CD8-positive, alpha-beta memory T cell (primary cell): Measurements from ENCODE around the gene SLBP. TPM values are rescaled to one million over a fixed set of nuclear protein-coding genes. Genes with fewer than 3 reads are reported as not detected.
"Not testable (repeated sequence)": the region's sequence is repeated elsewhere in the genome, so short reads cannot be mapped to it uniquely, and the experiment has no call there.

Source experiments
- CTCF ChIA-PET: fragments of 350-600 bp; sonication (Branson Sonifier 250); formaldehyde crosslinking; loops from one replicate; lab custom pipeline; 2021; ENCODE audit warnings: antibody characterized with exemption; lab: Charles Lee
- POLR2A ChIA-PET: fragments of 350-600 bp; sonication (Branson Sonifier 250); formaldehyde crosslinking; loops from one replicate; lab custom pipeline; 2021; ENCODE audit warnings: antibody characterized with exemption; lab: Charles Lee
- DNase-seq, 5 donors: peaks; one replicate each; pipeline versions ENCODE4 v3.0.0 to v3.0.0-alpha.2; 2020 to 2022; ENCODE audit warnings: mixed read lengths in 1 of 5
- H3K27ac ChIP-seq: one replicate; pipeline ENCODE4 v1.7.0; 2013; ENCODE audit warnings: low read depth, mild to moderate bottlenecking, low read length, moderate library complexity
- H3K27me3 ChIP-seq: 2 replicates; pipeline ENCODE4 v1.7.0; 2013; ENCODE audit warnings: low read length, mild to moderate bottlenecking; ENCODE audit not compliant: insufficient read depth, poor library complexity, severe bottlenecking
- H3K36me3 ChIP-seq: 2 replicates; pipeline ENCODE4 v1.7.0; 2013; ENCODE audit warnings: mild to moderate bottlenecking, low read length, moderate library complexity; ENCODE audit not compliant: insufficient read depth
- H3K4me1 ChIP-seq: 2 replicates; pipeline ENCODE4 v1.7.0; 2013; ENCODE audit warnings: mild to moderate bottlenecking, low read length, moderate library complexity; ENCODE audit not compliant: insufficient read depth
- H3K4me3 ChIP-seq: 2 replicates; pipeline ENCODE4 v1.7.0; 2013; ENCODE audit warnings: mild to moderate bottlenecking, low read length
- H3K9me3 ChIP-seq: 2 replicates; pipeline ENCODE4 v1.7.0; 2013; ENCODE audit warnings: mild to moderate bottlenecking, low read length
- H3K27ac Mint-ChIP-seq, 8 donors: one replicate each; pipeline ENCODE4 v1.8.0; 2020 to 2021; ENCODE audit warnings: mixed read lengths in 8 of 8, mild to moderate bottlenecking in 6 of 8, inconsistent platforms in 3 of 8, moderate library complexity in 3 of 8
- H3K27me3 Mint-ChIP-seq, 2 donors: one replicate each; pipeline ENCODE4 v1.8.0; 2020 to 2021; ENCODE audit warnings: mixed read lengths in 2 of 2, mild to moderate bottlenecking in 1 of 2, moderate library complexity in 1 of 2
- H3K36me3 Mint-ChIP-seq, 3 donors: one replicate each; pipeline ENCODE4 v1.8.0; 2020 to 2021; ENCODE audit warnings: mixed read lengths in 3 of 3, inconsistent platforms in 1 of 3, mild to moderate bottlenecking in 1 of 3
- H3K4me1 Mint-ChIP-seq, 3 donors: one replicate each; pipeline ENCODE4 v1.8.0; 2020 to 2021; ENCODE audit warnings: mixed read lengths in 3 of 3, inconsistent platforms in 1 of 3, mild to moderate bottlenecking in 1 of 3
- H3K4me3 Mint-ChIP-seq, 7 donors: one replicate each; pipeline ENCODE4 v1.8.0; 2020 to 2021; ENCODE audit warnings: mixed read lengths in 7 of 7, mild to moderate bottlenecking in 6 of 7, moderate library complexity in 4 of 7, inconsistent platforms in 2 of 7
- H3K9me3 Mint-ChIP-seq, 5 donors: one replicate each; pipeline ENCODE4 v1.8.0; 2020 to 2022; ENCODE audit warnings: mixed read lengths in 5 of 5, mild to moderate bottlenecking in 3 of 5, moderate library complexity in 2 of 5, inconsistent platforms in 1 of 5
- polyA plus RNA-seq: library from polyadenylated mRNA; unstranded; fragments of 300-500 nt; fragmentation: Illumina TruSeq; gene quantifications from one replicate; pipeline ENCODE4 v1.2.3, GENCODE V29; 2021
- total RNA-seq, 2 experiments: library from RNA; stranded (reverse); gene quantifications; one replicate each; pipeline ENCODE4 v1.2.3, GENCODE V29; 2021

Gene SLBP
- total and polyA plus RNA-seq, 3 experiments from 2014 or later = 71.6 to 164 (median 163) TPM

DNA sequence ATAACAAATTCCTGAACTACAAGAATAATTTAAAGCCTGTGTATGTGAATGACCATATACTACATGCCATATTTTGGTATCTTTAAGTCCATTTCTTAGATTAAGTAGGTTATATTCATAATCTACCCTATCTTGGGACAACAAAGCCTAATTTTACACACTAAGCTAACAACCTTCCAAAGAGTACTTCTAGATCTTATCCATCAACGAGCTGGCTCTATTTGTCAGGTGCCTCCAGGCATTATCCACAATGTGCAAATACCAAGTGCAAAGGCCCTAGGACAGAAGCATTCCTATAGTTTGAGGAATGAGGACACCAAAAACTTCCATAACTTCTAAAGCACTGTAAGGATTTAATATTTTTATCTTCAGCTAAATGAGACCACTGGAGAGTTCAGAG lies 3.5 kb downstream of the SLBP start:
- Histone ChIP-seq H3K4me1 (peaks cover 33% of the 10 kb centered on the region), H3K4me3 (no peak overlapping the region), H3K9me3 (no peaks in the 10 kb centered on the region), H3K27ac (no peak overlapping the region), H3K36me3 (peaks cover 25% of the 10 kb centered on the region), H3K27me3 (no peaks in the 10 kb centered on the region)
- peaks cover 0 to 65% (median 10%) of the 10 kb centered on the region in 3 donors for H3K36me3 Mint-ChIP-seq
- H3K27me3 Mint-ChIP-seq = peaks cover 0 to 2% of the 10 kb centered on the region in 2 donors
- CTCF ChIA-PET = interaction anchor here (0.8 to 8.1 kb wide), 3 partner anchors 13 to 18 kb away, joined by 3 to 92 read pairs (median 9); no protein-coding TSS in a partner anchor
- H3K4me3 Mint-ChIP-seq = peak overlapping the region in 6 of 7 donors; percentile 13 to 41 (median 22)
- POLR2A ChIA-PET = interaction anchor here (1.0 to 1.5 kb wide), 3 partner anchors 13 to 460 kb away, joined by 3 to 7 read pairs (median 4); partner anchors contain the start of genes TACC3 and TMEM129
- no peak for DNase-seq
- H3K9me3 Mint-ChIP-seq = no peaks in the 10 kb centered on the region
- H3K27ac Mint-ChIP-seq = peak overlapping the region in 6 of 8 donors; percentile 38 to 88 (median 48)
- peaks cover 43 to 77% (median 64%) of the 10 kb centered on the region in 3 donors for H3K4me1 Mint-ChIP-seq

DNA sequence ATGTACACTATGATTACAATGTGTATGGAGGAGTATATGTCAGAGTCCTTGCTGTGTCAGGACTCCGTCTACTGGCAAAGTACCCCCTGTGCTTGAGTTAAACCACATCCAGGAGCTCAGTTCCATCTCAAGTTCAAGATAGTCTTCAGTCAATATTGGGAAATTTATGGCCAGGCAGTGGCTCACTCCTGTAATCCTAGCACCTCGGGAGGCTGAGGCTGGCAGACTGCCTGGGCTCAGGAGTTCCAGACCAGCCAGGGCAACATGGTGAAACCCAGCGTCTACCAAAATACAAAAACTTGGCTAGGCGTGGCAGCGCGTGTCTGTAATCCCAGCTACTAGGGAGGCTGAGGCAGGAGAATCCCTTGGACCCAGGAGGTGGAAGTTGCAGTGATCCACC lies 5.8 kb downstream of the SLBP start:
- Mint-ChIP-seq H3K4me1 (peaks cover 36 to 81% (median 64%) of the 10 kb centered on the region in 3 donors), H3K27ac (no peak overlapping the region), H3K9me3 (no peaks in the 10 kb centered on the region), H3K4me3 (no peak overlapping the region), H3K27me3 (peaks cover 0 to 2% of the 10 kb centered on the region in 2 donors), H3K36me3 (peaks cover 6 to 75% (median 11%) of the 10 kb centered on the region in 3 donors)
- Histone ChIP-seq H3K36me3 (peaks cover 38% of the 10 kb centered on the region), H3K4me1 (peaks cover 26% of the 10 kb centered on the region), H3K27me3 (no peaks in the 10 kb centered on the region), H3K27ac (no peak overlapping the region), H3K9me3 (no peaks in the 10 kb centered on the region), H3K4me3 (no peak overlapping the region)
- POLR2A ChIA-PET = no interaction called here
- CTCF ChIA-PET = interaction anchor here (5.8 kb wide), 1 partner anchor 13 kb away, joined by 31 read pairs; no protein-coding TSS in a partner anchor
- peak in 1 of 5 donors; percentile 29 for DNase-seq

DNA sequence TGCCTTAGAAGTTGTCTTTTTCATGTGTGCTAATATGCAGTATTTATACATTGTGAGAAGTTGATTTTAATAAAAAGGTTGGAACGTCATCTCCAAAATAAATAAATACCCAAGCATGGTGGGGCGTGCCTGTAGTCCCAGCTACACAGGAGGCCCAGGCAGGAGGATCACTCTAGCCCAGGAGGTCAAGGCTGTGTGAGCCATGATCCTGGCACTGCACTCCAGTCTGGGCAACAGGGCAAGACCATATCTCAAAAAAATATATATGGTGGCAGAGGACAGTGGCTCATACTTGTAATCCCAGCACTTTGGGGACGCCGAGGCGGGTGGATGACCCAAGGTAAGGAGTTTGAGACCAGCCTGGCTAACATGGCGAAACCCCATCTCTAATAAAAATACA lies 6.4 kb downstream of the SLBP start:
- H3K4me1 Mint-ChIP-seq = peaks cover 30 to 74% (median 57%) of the 10 kb centered on the region in 3 donors
- POLR2A ChIA-PET = no interaction called here
- CTCF ChIA-PET = interaction anchor here (5.8 kb wide), 1 partner anchor 13 kb away, joined by 31 read pairs; no protein-coding TSS in a partner anchor

GRCh38 chr4:1703867-1704266 lies 8.3 kb downstream of the SLBP start:
- H3K4me1 Mint-ChIP-seq = peaks cover 20 to 58% (median 39%) of the 10 kb centered on the region in 3 donors
- H3K9me3 Mint-ChIP-seq = no peaks in the 10 kb centered on the region
- Histone ChIP-seq H3K4me3 (no peak overlapping the region), H3K36me3 (peaks cover 43% of the 10 kb centered on the region), H3K27me3 (no peaks in the 10 kb centered on the region), H3K4me1 (peaks cover 5% of the 10 kb centered on the region), H3K9me3 (no peaks in the 10 kb centered on the region), H3K27ac (no peak overlapping the region)
- ChIA-PET CTCF (interaction anchor here (1.0 to 5.8 kb wide), 2 partner anchors 11 to 23 kb away, joined by 3 to 31 read pairs; no protein-coding TSS in a partner anchor), POLR2A (no interaction called here)
- no peak overlapping the region for H3K4me3 Mint-ChIP-seq
- peak overlapping the region in 2 of 8 donors; percentile 50 to 56 for H3K27ac Mint-ChIP-seq
- no peak for DNase-seq
- peaks cover 6 to 80% (median 18%) of the 10 kb centered on the region in 3 donors for H3K36me3 Mint-ChIP-seq
- H3K27me3 Mint-ChIP-seq = no peaks in the 10 kb centered on the region

More for the DNA sequence above, 6.4 kb downstream of the SLBP start:
- no peak overlapping the region for H3K4me3 ChIP-seq
- DNase-seq = peak in 1 of 5 donors; percentile 9
- H3K36me3 ChIP-seq = peaks cover 40% of the 10 kb centered on the region
- H3K27me3 Mint-ChIP-seq = peaks cover 0 to 2% of the 10 kb centered on the region in 2 donors
- no peaks in the 10 kb centered on the region for H3K27me3 ChIP-seq
- H3K4me3 Mint-ChIP-seq = no peak overlapping the region
- H3K27ac ChIP-seq = no peak overlapping the region
- H3K4me1 ChIP-seq = peaks cover 21% of the 10 kb centered on the region
- H3K9me3 Mint-ChIP-seq = no peaks in the 10 kb centered on the region
- H3K36me3 Mint-ChIP-seq = peaks cover 6 to 75% (median 11%) of the 10 kb centered on the region in 3 donors
- H3K9me3 ChIP-seq = no peaks in the 10 kb centered on the region
- no peak overlapping the region for H3K27ac Mint-ChIP-seq

DNA sequence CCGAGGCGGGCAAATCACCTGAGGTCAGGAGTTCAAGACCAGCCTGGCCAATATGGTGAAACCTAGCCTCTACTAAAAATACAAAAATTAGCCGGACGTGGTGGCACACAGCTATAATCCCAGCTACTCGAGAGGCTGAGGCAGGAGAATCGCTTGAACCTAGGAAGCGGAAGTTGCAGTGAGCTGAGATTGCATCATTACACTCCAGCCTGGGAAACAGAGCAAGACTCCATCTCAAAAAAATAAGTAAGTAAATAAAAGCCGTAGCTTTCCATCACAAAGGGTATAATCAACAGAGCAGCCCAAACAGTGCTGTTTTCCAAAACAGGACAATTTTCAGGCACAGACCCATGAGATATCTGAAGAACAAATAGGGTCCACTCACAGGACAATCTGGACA lies 10.4 kb downstream of the SLBP start:
- not testable (repeated sequence) for H3K4me3 ChIP-seq, H3K4me1 ChIP-seq, H3K27me3 Mint-ChIP-seq, H3K27me3 ChIP-seq, H3K27ac ChIP-seq, H3K4me3 Mint-ChIP-seq, H3K9me3 Mint-ChIP-seq, DNase-seq, H3K9me3 ChIP-seq, H3K27ac Mint-ChIP-seq
- peaks cover 10 to 45% (median 29%) of the 10 kb centered on the region in 3 donors for H3K4me1 Mint-ChIP-seq
- ChIA-PET CTCF (interaction anchor here (5.8 kb wide), 1 partner anchor 9 kb away, joined by 31 read pairs; no protein-coding TSS in a partner anchor), POLR2A (interaction anchor here (1.0 kb wide), 1 partner anchor 19 kb away, joined by 3 read pairs; the partner anchor contains the start of gene TMEM129)
- peaks cover 6 to 86% (median 16%) of the 10 kb centered on the region in 3 donors for H3K36me3 Mint-ChIP-seq
- H3K36me3 ChIP-seq = peaks cover 43% of the 10 kb centered on the region

DNA sequence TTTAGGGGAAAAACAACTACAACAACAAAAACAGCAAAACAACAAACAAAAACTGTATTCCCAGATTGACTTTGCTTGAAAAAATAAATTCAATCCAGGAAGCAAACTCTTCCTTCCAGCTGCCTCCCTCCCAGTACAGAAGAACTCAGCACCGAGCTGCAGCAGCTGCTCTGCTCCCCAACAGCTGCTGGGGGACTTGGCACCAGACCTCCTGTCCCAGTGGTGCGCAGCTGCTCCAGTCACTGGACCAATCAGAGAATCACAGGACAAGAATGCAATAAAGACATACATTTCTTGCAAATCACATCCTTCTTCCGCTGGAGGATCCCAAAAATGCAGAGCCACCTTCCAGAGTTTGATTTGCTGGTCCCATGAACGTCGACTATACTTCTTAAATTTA lies 16.2 kb downstream of the SLBP start:
- DNase-seq = no peak
- H3K9me3 Mint-ChIP-seq = no peaks in the 10 kb centered on the region
- H3K4me3 ChIP-seq = no peak overlapping the region
- peaks cover 0 to 7% (median 3%) of the 10 kb centered on the region in 3 donors for H3K4me1 Mint-ChIP-seq
- no peaks in the 10 kb centered on the region for H3K27me3 ChIP-seq
- H3K27me3 Mint-ChIP-seq = no peaks in the 10 kb centered on the region
- no peaks in the 10 kb centered on the region for H3K4me1 ChIP-seq
- H3K27ac ChIP-seq = no peak overlapping the region
- H3K4me3 Mint-ChIP-seq = no peak overlapping the region
- H3K9me3 ChIP-seq = no peaks in the 10 kb centered on the region
- H3K36me3 ChIP-seq = peaks cover 41% of the 10 kb centered on the region
- H3K36me3 Mint-ChIP-seq = peaks cover 4 to 85% (median 18%) of the 10 kb centered on the region in 3 donors
- ChIA-PET CTCF (interaction anchor here (0.7 to 9.2 kb wide), 3 partner anchors 15 to 461 kb away, joined by 3 to 341 read pairs (median 92); partner anchors contain the start of genes SLBP, TACC3 and TMEM129), POLR2A (interaction anchor here (1.0 kb wide), 1 partner anchor 30 kb away, joined by 3 read pairs; no protein-coding TSS in a partner anchor)
- H3K27ac Mint-ChIP-seq = no peak overlapping the region

DNA sequence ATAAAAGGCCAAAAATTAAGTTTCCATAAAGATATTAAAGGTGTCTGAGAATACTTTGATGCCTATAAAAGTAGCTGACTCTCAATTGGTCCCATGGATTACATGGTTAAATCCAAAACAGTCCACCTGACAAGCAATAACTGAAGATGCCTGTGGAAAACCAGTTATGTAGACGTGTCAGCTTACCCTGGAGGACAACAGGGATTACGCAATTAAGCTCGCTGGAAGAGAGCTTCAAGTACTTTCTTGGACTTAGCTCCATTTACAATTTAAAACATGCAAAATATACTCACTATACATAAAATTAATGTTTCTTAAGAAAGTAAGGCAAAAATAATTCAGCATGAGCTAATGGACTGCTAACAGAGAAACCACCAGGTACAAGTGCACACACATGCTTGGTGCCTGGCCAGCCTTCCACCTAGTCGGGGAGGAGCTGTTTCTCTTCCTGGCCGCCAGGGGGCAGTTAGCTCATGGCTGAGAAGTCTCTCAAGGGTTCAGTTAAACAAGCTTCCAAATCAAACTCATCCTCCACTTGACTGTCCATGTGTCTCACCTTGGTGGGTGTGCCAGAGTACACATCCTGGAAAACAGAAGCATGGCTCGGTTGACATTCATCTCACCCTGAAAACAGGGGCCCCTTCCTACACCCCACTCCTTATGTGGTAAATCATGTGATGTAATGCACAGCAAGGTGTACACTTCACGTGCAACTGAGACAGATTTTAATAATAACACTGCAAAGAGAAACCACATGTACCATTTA lies 18.8 kb downstream of the SLBP start:
- Histone ChIP-seq H3K4me1 (no peaks in the 10 kb centered on the region), H3K27ac (no peak overlapping the region), H3K36me3 (peaks cover 34% of the 10 kb centered on the region), H3K27me3 (no peaks in the 10 kb centered on the region), H3K9me3 (no peaks in the 10 kb centered on the region), H3K4me3 (no peak overlapping the region)
- ChIA-PET POLR2A (interaction anchor here (0.9 to 1.7 kb wide), 6 partner anchors 9 to 33 kb away, joined by 3 to 15 read pairs (median 7); partner anchors contain the start of genes FAM53A, SLBP, TACC3 and TMEM129), CTCF (interaction anchor here (0.7 to 9.2 kb wide), 20 partner anchors 10 to 562 kb away, joined by 3 to 341 read pairs (median 4); partner anchors contain the start of genes FAM53A, SLBP, TACC3 and TMEM129)
- Mint-ChIP-seq H3K36me3 (peaks cover 4 to 70% (median 12%) of the 10 kb centered on the region in 3 donors), H3K27ac (peak overlapping the region in 6 of 8 donors; percentile 51 to 87 (median 78)), H3K4me1 (peaks cover 0 to 5% (median 3%) of the 10 kb centered on the region in 3 donors), H3K27me3 (no peaks in the 10 kb centered on the region), H3K4me3 (no peak overlapping the region), H3K9me3 (no peaks in the 10 kb centered on the region)
- peak; percentile 63 to 86 (median 74) for DNase-seq
